Ovary (tissue), 3 donors: ENCODE results near the gene RASA3.

Experiments
- EP300 ChIP-seq: sonication (generic); formaldehyde crosslinking; IDR thresholded peaks from one replicate; pipeline ENCODE4 v1.6.1; 2017; ENCODE audit warnings: antibody characterized with exemption
- POLR2A ChIP-seq: fragments of 450-650 bp; IDR thresholded peaks from one replicate; pipeline ENCODE4 v1.6.1; 2017; ENCODE audit warnings: antibody characterized with exemption, mild to moderate bottlenecking, moderate library complexity
- TF ChIP-seq, protein P1 (sequence below), 3 donors: fragments of 450-650 bp in 2 of 3; fragments of 200-600 bp in 1 of 3; IDR thresholded peaks; one replicate each; pipeline versions ENCODE4 v1.5.1 to v1.8.0; 2016 to 2022; ENCODE audit warnings: antibody characterized with exemption in 3 of 3, mild to moderate bottlenecking in 1 of 3
- donor health status: DM: no; HTN: no; CAD: no.

DNA sequence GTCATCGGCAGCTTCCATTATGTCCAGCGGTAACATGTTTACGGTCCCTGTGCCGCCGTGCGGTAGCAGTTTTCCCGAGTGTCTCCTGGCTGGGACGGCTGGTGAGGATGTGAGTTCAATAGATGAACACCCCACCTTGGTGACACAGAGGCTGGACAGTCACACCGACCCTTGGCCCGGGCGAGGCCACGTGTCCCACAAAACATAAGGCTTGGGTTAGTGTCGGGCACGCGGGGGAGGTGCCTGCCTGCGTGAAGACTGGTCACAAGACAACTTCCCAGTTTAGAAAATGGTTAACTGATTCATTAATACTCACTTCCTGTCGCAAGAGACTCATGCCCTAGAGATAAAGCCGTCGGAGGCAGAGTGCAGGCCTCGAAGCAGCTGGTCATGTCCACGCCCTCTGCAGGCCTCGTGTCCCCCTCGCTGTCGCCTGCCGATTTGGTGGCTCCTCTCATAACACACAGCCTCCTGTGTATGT is 17.2 kb downstream of the RASA3 start:
- TF ChIP-seq, protein P1, sequence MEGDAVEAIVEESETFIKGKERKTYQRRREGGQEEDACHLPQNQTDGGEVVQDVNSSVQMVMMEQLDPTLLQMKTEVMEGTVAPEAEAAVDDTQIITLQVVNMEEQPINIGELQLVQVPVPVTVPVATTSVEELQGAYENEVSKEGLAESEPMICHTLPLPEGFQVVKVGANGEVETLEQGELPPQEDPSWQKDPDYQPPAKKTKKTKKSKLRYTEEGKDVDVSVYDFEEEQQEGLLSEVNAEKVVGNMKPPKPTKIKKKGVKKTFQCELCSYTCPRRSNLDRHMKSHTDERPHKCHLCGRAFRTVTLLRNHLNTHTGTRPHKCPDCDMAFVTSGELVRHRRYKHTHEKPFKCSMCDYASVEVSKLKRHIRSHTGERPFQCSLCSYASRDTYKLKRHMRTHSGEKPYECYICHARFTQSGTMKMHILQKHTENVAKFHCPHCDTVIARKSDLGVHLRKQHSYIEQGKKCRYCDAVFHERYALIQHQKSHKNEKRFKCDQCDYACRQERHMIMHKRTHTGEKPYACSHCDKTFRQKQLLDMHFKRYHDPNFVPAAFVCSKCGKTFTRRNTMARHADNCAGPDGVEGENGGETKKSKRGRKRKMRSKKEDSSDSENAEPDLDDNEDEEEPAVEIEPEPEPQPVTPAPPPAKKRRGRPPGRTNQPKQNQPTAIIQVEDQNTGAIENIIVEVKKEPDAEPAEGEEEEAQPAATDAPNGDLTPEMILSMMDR (IDR thresholded peaks at IDR 0.05) = no peak
- TF ChIP-seq POLR2A = no peak
- TF ChIP-seq EP300 = no peak
